8988T (cell line): ENCODE data around the gene GNB3.

Experiments used
- DNase-seq: peaks from one replicate; pipeline ENCODE4 v3.0.0; 2011

Gene GNB3

GRCh38 chr12:6824085-6824775, 16.5 kb upstream of the GNB3 start:
- DNase-seq: no peak

GRCh38 chr12:6824901-6825381, 15.8 kb upstream of the GNB3 start:
- DNase-seq: no peak

GRCh38 chr12:6825398-6826124, 15.2 kb upstream of the GNB3 start:
- DNase-seq: peak; percentile 96

- no peak for DNase-seq
Observed at GRCh38 chr12:6826125-6826733, 14.5 kb upstream of the GNB3 start.

GRCh38 chr12:6826734-6827436, 13.8 kb upstream of the GNB3 start:
- DNase-seq: no peak

GRCh38 chr12:6827437-6827911, 13.3 kb upstream of the GNB3 start:
- DNase-seq: peak; percentile 83

GRCh38 chr12:6827982-6828780, 12.5 kb upstream of the GNB3 start, which contains the start of gene P3H3:
P3H3 (plus strand) TSS chr12:6828407; CDS start chr12:6828441, 34 bp downstream.
- DNase-seq: no peak

GRCh38 chr12:6828781-6829535, 11.8 kb upstream of the GNB3 start:
- no peak for DNase-seq

- no peak for DNase-seq
Observed at GRCh38 chr12:6829536-6830220, 11.0 kb upstream of the GNB3 start.

- no peak for DNase-seq
Observed at GRCh38 chr12:6830286-6830890, 10.3 kb upstream of the GNB3 start.

GRCh38 chr12:6830999-6831398, 9.7 kb upstream of the GNB3 start:
- no peak for DNase-seq

GRCh38 chr12:6831450-6831995, 9.2 kb upstream of the GNB3 start:
- no peak for DNase-seq

GRCh38 chr12:6832125-6832524, 8.6 kb upstream of the GNB3 start:
- DNase-seq: no peak

GRCh38 chr12:6833189-6833890, 7.4 kb upstream of the GNB3 start:
- DNase-seq: no peak

GRCh38 chr12:6834254-6834653, 6.5 kb upstream of the GNB3 start:
- DNase-seq: no peak

GRCh38 chr12:6834873-6835272, 5.9 kb upstream of the GNB3 start:
- no peak for DNase-seq

GRCh38 chr12:6836851-6837250, 3.9 kb upstream of the GNB3 start:
- no peak for DNase-seq

GRCh38 chr12:6837370-6838060, 3.2 kb upstream of the GNB3 start:
- DNase-seq: no peak

GRCh38 chr12:6838854-6839253, 1.9 kb upstream of the GNB3 start:
- DNase-seq: no peak
